Fibroblast of lung (primary cell): ENCODE results near the gene CALN1. TPM values are rescaled to one million over a fixed set of nuclear protein-coding genes. Genes with fewer than 3 reads are reported as not detected.
A peak's percentile ranks its signal among the peaks of the same experiment; 100 is the strongest.

Experiments
- DNase-seq, 2 donors: peaks; one replicate each; pipeline versions ENCODE4 v3.0.0 to v3.0.0-alpha.2; 2010; ENCODE audit warnings: low read depth in 2 of 2
- H2AFZ ChIP-seq: 2 replicates; pipeline ENCODE4 v1.5.1; 2012; ENCODE audit warnings: low read length, control low read depth, inconsistent platforms
- H3K27ac ChIP-seq: 2 replicates; pipeline ENCODE4 v1.5.1; 2011; ENCODE audit warnings: low read length, control low read depth; ENCODE audit not compliant: insufficient read depth
- H3K27me3 ChIP-seq: 2 replicates; pipeline ENCODE4 v1.5.1; 2011; ENCODE audit warnings: mild to moderate bottlenecking, low read length; ENCODE audit not compliant: control insufficient read depth, insufficient read depth
- H3K36me3 ChIP-seq: 2 replicates; pipeline ENCODE4 v1.5.1; 2011; ENCODE audit warnings: low read length; ENCODE audit not compliant: control insufficient read depth, insufficient read depth
- H3K4me1 ChIP-seq: 2 replicates; pipeline ENCODE4 v1.5.1; 2011; ENCODE audit warnings: low read length; ENCODE audit not compliant: control insufficient read depth, insufficient read depth; ENCODE audit errors: extremely low read depth
- H3K4me2 ChIP-seq: 2 replicates; pipeline ENCODE4 v1.5.1; 2011; ENCODE audit warnings: low read length, control low read depth; ENCODE audit not compliant: insufficient read depth; ENCODE audit errors: extremely low read depth
- H3K4me3 ChIP-seq, 4 experiments: fragments of 200-600 bp in 1 of 4; sonication (generic) in 1 of 4; replicated peaks in 1 of 4; 2 replicates each; pipeline ENCODE4 v1.5.1; 2011 to 2016; ENCODE audit warnings: low read length in 4 of 4, low read depth in 3 of 4, mild to moderate bottlenecking in 3 of 4, control low read depth in 2 of 4, inconsistent platforms in 1 of 4, mixed read lengths in 1 of 4; ENCODE audit not compliant: insufficient read depth in 1 of 4; ENCODE audit errors: control extremely low read depth in 1 of 4
- H3K79me2 ChIP-seq: 2 replicates; pipeline ENCODE4 v1.5.1; 2012; ENCODE audit warnings: mild to moderate bottlenecking, low read length, inconsistent platforms; ENCODE audit not compliant: control insufficient read depth, insufficient read depth
- H3K9ac ChIP-seq: 2 replicates; pipeline ENCODE4 v1.5.1; 2011; ENCODE audit warnings: mild to moderate bottlenecking, low read length, control low read depth; ENCODE audit not compliant: insufficient read depth
- H3K9me3 ChIP-seq: 2 replicates; pipeline ENCODE4 v1.5.1; 2012; ENCODE audit warnings: low read depth, low read length; ENCODE audit not compliant: control insufficient read depth, insufficient read depth
- H4K20me1 ChIP-seq: 2 replicates; pipeline ENCODE4 v1.5.1; 2011; ENCODE audit warnings: low read length; ENCODE audit not compliant: control insufficient read depth, insufficient read depth; ENCODE audit errors: extremely low read depth
- CTCF ChIP-seq, 2 donors: IDR thresholded peaks in 1 of 2; conservative IDR thresholded peaks in 1 of 2; 1 replicate in 1 of 2; 2 replicates in 1 of 2; pipeline ENCODE4 v1.5.1; 2011 to 2012; ENCODE audit warnings: low read length in 2 of 2, control low read depth in 1 of 2, inconsistent platforms in 1 of 2, low read depth in 1 of 2, mild to moderate bottlenecking in 1 of 2
- EZH2 ChIP-seq: IDR thresholded peaks from 2 replicates; pipeline ENCODE4 v1.5.1; 2012; ENCODE audit warnings: low read length, control low read depth, mild to moderate bottlenecking; ENCODE audit errors: missing control alignments
- polyA plus RNA-seq, 2 donors: library from polyadenylated mRNA; depleted of rRNA in 1 of 2; stranded (reverse) in 1 of 2; unstranded in 1 of 2; fragments of >200 nt; gene quantifications; 2 replicates each; pipeline ENCODE4 v1.2.1, GENCODE V29; 2011 to 2012; ENCODE audit warnings: missing spikeins in 1 of 2
- total RNA-seq: library from RNA; depleted of rRNA; stranded (reverse); fragments of >200 nt; gene quantifications from 2 replicates; pipeline ENCODE4 v1.2.1, GENCODE V29; 2014

Gene CALN1
- total and polyA plus RNA-seq, 2 donors (not counting 1 experiment from before 2014, with no cell fraction given): not detected

GRCh38 chr7:71733107-71733870 is 678.8 kb downstream of the CALN1 start:
- TF ChIP-seq CTCF (conservative IDR thresholded peaks at IDR 0.05 in 1 of 2, IDR thresholded peaks at IDR 0.05 in 1 of 2; ENCODE audit: low read depth in 1 of 2, low read length in 2 of 2): peak; percentile 84
- no peak for TF ChIP-seq EZH2
- H3K27me3 ChIP-seq: no peaks in the 10 kb centered on the region
- no peak overlapping the region for H2AFZ ChIP-seq
- H3K4me1 ChIP-seq: no peaks in the 10 kb centered on the region
- DNase-seq: peak; percentile 44 to 64
- no peak overlapping the region for H3K4me3 ChIP-seq
- no peaks in the 10 kb centered on the region for H3K36me3 ChIP-seq
- H3K27ac ChIP-seq: no peak overlapping the region
- H3K9ac ChIP-seq: no peak overlapping the region
- no peaks in the 10 kb centered on the region for H3K79me2 ChIP-seq
- H3K4me2 ChIP-seq: no peak overlapping the region
- no peaks in the 10 kb centered on the region for H4K20me1 ChIP-seq
- H3K9me3 ChIP-seq: no peaks in the 10 kb centered on the region

- no peaks in the 10 kb centered on the region for H3K4me1 ChIP-seq
- H4K20me1 ChIP-seq: no peaks in the 10 kb centered on the region
- H3K27me3 ChIP-seq: no peaks in the 10 kb centered on the region
- no peak overlapping the region for H3K27ac ChIP-seq
- no peak overlapping the region for H3K9ac ChIP-seq
- no peak overlapping the region for H3K4me2 ChIP-seq
- no peaks in the 10 kb centered on the region for H3K79me2 ChIP-seq
- H3K36me3 ChIP-seq: no peaks in the 10 kb centered on the region
- no peaks in the 10 kb centered on the region for H3K9me3 ChIP-seq
- no peak overlapping the region for H3K4me3 ChIP-seq
- no peak for TF ChIP-seq CTCF (conservative IDR thresholded peaks at IDR 0.05 in 1 of 2, IDR thresholded peaks at IDR 0.05 in 1 of 2; ENCODE audit: low read depth in 1 of 2, low read length in 2 of 2)
- TF ChIP-seq EZH2: no peak
- H2AFZ ChIP-seq: no peak overlapping the region
- no peak for DNase-seq
Observed at GRCh38 chr7:71731740-71732139, 680.4 kb downstream of the CALN1 start.
